ENCODE results near the gene UNC13B.
"Not testable (repeated sequence)": the region's sequence is repeated elsewhere in the genome, so short reads cannot be mapped to it uniquely, and the experiment has no call there.

Gene UNC13B

GRCh38 chr9:35161713-35162604 lies at the start of gene UNC13B:
Gene UNC13B, plus strand, starts transcription at chr9:35162009. Its CDS starts 275 bp downstream, at chr9:35162284.
- peak; percentile 93 for DNase-seq

GRCh38 chr9:35112257-35113020 lies 49.4 kb upstream of the UNC13B start:
- DNase-seq: no peak

- peak; percentile 87 for DNase-seq
Measured at GRCh38 chr9:35114113-35114839, 47.5 kb upstream of the UNC13B start.

- no peak for DNase-seq
Measured at GRCh38 chr9:35114840-35115628, 46.8 kb upstream of the UNC13B start.

GRCh38 chr9:35115680-35116538 lies 45.9 kb upstream of the UNC13B start, which contains the start of gene ATOSB:
Gene ATOSB, minus strand, starts transcription at chr9:35115862. Its CDS starts 7,588 bp downstream, at chr9:35108274.
- DNase-seq: peak; percentile 89

- no peak for DNase-seq
Measured at GRCh38 chr9:35116539-35116897, 45.3 kb upstream of the UNC13B start.

GRCh38 chr9:35116898-35117551 lies 44.8 kb upstream of the UNC13B start:
- DNase-seq: peak; percentile 88

- DNase-seq: no peak
Measured at GRCh38 chr9:35134920-35135319, 26.9 kb upstream of the UNC13B start.

- DNase-seq: no peak
Measured at GRCh38 chr9:35135988-35136387, 25.8 kb upstream of the UNC13B start.

GRCh38 chr9:35136866-35137265 lies 24.9 kb upstream of the UNC13B start:
- DNase-seq: no peak

- no peak for DNase-seq
Measured at GRCh38 chr9:35140093-35140492, 21.7 kb upstream of the UNC13B start.

- DNase-seq: no peak
Measured at GRCh38 chr9:35142037-35142436, 19.8 kb upstream of the UNC13B start.

GRCh38 chr9:35147941-35148563 lies 13.8 kb upstream of the UNC13B start:
- DNase-seq: not testable (repeated sequence)

GRCh38 chr9:35152926-35153325 lies 8.9 kb upstream of the UNC13B start:
- no peak for DNase-seq

- no peak for DNase-seq
Measured at GRCh38 chr9:35156781-35157180, 5.0 kb upstream of the UNC13B start.

- not testable (repeated sequence) for DNase-seq
Measured at GRCh38 chr9:35157836-35158235, 4.0 kb upstream of the UNC13B start.

- DNase-seq: no peak
Measured at GRCh38 chr9:35158501-35159280, 3.1 kb upstream of the UNC13B start.

GRCh38 chr9:35162605-35163315 lies 951 bp downstream of the UNC13B start:
- DNase-seq: no peak

- no peak for DNase-seq
Measured at GRCh38 chr9:35163413-35163812, 1.6 kb downstream of the UNC13B start.

All from NCI-H1436 (cell line).